RKO (cell line): ENCODE results near the gene TNFRSF13B.

Source experiments
- DNase-seq: peaks from one replicate; pipeline ENCODE4 v3.0.0-alpha.2; 2016; ENCODE audit warnings: low spot score

Gene TNFRSF13B

GRCh38 chr17:16937431-16937830 lies 34.5 kb downstream of the TNFRSF13B start:
- no peak for DNase-seq

- DNase-seq: no peak
Observed at GRCh38 chr17:16936536-16937310, 35.2 kb downstream of the TNFRSF13B start.

- DNase-seq: no peak
Observed at GRCh38 chr17:16935786-16936185, 36.1 kb downstream of the TNFRSF13B start.

GRCh38 chr17:16935241-16935663 lies 36.7 kb downstream of the TNFRSF13B start:
- DNase-seq: no peak

- DNase-seq: no peak
Observed at GRCh38 chr17:16934836-16935235, 37.1 kb downstream of the TNFRSF13B start.

- DNase-seq: no peak
Observed at GRCh38 chr17:16934133-16934795, 37.7 kb downstream of the TNFRSF13B start.

- no peak for DNase-seq
Observed at GRCh38 chr17:16933317-16934132, 38.4 kb downstream of the TNFRSF13B start.

GRCh38 chr17:16932611-16933010 lies 39.3 kb downstream of the TNFRSF13B start:
- DNase-seq: no peak

- DNase-seq: no peak
Observed at GRCh38 chr17:16932156-16932555, 39.8 kb downstream of the TNFRSF13B start.

GRCh38 chr17:16931318-16932060 lies 40.4 kb downstream of the TNFRSF13B start:
- no peak for DNase-seq

GRCh38 chr17:16930571-16931317 lies 41.2 kb downstream of the TNFRSF13B start:
- DNase-seq: no peak

GRCh38 chr17:16929757-16930520 lies 42.0 kb downstream of the TNFRSF13B start:
- DNase-seq: no peak

GRCh38 chr17:16929035-16929680 lies 42.8 kb downstream of the TNFRSF13B start:
- no peak for DNase-seq

GRCh38 chr17:16928406-16929034 lies 43.4 kb downstream of the TNFRSF13B start:
- DNase-seq: no peak

- no peak for DNase-seq
Observed at GRCh38 chr17:16927641-16928321, 44.1 kb downstream of the TNFRSF13B start.

GRCh38 chr17:16926571-16927451 lies 45.1 kb downstream of the TNFRSF13B start:
- DNase-seq: no peak

GRCh38 chr17:16926061-16926511 lies 45.8 kb downstream of the TNFRSF13B start:
- DNase-seq: no peak
